ENCODE results near the gene TNFRSF13B.

The TNFRSF13B gene

GRCh38 chr17:16939606-16940115 lies 32.3 kb downstream of the TNFRSF13B start:
- H3K27me3 ChIP-seq (ENCODE audit: insufficient read depth, poor library complexity, severe bottlenecking): no peaks in the 10 kb centered on the region
- no peak for DNase-seq (ENCODE audit: low read depth in 1 of 2, low spot score in 1 of 2)
- TF ChIP-seq GABPA (IDR thresholded peaks at IDR 0.05; ENCODE audit: low read depth) (no peak), POLR2AphosphoS5 (IDR thresholded peaks at IDR 0.05; ENCODE audit: low read depth) (no peak), SPI1 (IDR thresholded peaks at IDR 0.05; ENCODE audit: borderline replicate concordance, low read depth) (no peak), REST (IDR thresholded peaks at IDR 0.05; ENCODE audit: insufficient replicate concordance, low read depth) (no peak)
- TF ChIP-seq, protein P1, sequence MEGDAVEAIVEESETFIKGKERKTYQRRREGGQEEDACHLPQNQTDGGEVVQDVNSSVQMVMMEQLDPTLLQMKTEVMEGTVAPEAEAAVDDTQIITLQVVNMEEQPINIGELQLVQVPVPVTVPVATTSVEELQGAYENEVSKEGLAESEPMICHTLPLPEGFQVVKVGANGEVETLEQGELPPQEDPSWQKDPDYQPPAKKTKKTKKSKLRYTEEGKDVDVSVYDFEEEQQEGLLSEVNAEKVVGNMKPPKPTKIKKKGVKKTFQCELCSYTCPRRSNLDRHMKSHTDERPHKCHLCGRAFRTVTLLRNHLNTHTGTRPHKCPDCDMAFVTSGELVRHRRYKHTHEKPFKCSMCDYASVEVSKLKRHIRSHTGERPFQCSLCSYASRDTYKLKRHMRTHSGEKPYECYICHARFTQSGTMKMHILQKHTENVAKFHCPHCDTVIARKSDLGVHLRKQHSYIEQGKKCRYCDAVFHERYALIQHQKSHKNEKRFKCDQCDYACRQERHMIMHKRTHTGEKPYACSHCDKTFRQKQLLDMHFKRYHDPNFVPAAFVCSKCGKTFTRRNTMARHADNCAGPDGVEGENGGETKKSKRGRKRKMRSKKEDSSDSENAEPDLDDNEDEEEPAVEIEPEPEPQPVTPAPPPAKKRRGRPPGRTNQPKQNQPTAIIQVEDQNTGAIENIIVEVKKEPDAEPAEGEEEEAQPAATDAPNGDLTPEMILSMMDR (IDR thresholded peaks at IDR 0.05; ENCODE audit: insufficient read depth, low read length): no peak
- no peak overlapping the region for H3K4me3 ChIP-seq (replicated peaks; ENCODE audit: insufficient read depth, low read length)
- no peak overlapping the region for H3K27ac ChIP-seq (replicated peaks)

DNA sequence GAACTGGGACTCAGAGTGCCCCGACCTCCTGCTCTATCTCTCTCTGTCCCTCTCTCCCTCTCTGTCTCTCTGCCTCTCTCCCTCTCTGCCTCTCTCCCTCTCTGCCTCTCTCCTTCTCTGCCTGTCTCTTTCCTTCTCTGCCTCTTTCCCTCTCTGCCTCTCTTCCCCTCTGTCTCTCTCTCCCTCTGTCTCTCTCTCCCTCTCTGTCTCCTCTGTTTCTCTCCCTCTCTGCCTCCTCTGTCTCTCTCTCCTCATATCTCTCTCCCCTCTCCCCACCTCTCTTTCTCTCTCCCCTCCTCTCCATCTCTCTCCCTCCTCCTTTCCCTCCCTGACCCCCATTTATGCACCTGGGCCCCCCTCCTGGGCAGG lies 32.7 kb downstream of the TNFRSF13B start:
- Histone ChIP-seq H3K27me3 (ENCODE audit: insufficient read depth, poor library complexity, severe bottlenecking) (no peaks in the 10 kb centered on the region), H3K27ac (replicated peaks) (no peak overlapping the region), H3K4me3 (replicated peaks; ENCODE audit: insufficient read depth, low read length) (no peak overlapping the region)
- no peak for DNase-seq (ENCODE audit: low read depth in 1 of 2, low spot score in 1 of 2)
- TF ChIP-seq POLR2AphosphoS5 (IDR thresholded peaks at IDR 0.05; ENCODE audit: low read depth) (no peak), SPI1 (IDR thresholded peaks at IDR 0.05; ENCODE audit: borderline replicate concordance, low read depth) (no peak), REST (IDR thresholded peaks at IDR 0.05; ENCODE audit: insufficient replicate concordance, low read depth) (no peak), GABPA (IDR thresholded peaks at IDR 0.05; ENCODE audit: low read depth) (no peak)
- TF ChIP-seq, protein P1 (IDR thresholded peaks at IDR 0.05; ENCODE audit: insufficient read depth, low read length): no peak

DNA sequence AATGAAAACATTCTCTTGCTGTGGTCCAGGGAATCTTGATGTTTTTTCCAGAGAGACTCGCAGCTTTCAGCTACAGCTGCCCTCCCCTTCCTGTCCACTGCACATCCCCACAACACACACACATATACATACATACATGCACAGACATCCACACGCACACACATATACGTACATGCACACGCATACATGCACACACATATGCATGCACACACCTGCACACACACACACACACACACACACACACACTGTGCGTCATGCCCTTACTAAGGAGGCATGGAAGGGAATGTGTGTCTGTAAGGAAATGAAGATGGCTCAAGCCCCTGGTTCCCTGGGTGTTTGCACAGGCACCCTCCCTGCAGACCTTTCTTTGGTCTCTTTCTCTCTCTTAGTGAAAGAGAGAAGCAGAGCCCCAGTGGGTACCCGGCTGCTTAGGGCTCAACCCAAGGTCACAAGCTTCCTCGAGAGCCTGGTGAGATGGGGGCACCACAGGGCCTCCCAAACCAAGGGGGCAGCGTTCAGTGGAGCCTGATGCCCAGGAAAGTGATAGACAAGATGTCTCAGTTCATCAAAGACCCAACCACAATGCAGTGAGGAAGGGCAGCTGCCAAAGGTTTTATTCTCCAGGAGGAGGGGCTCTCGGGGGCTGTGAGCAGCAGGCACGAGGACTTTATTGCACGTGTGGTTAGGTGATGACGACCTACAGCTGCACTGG lies 33.3 kb downstream of the TNFRSF13B start:
- no peak for DNase-seq (ENCODE audit: low read depth in 1 of 2, low spot score in 1 of 2)
- no peak overlapping the region for H3K27ac ChIP-seq (replicated peaks)
- H3K4me3 ChIP-seq (replicated peaks; ENCODE audit: insufficient read depth, low read length): no peak overlapping the region
- no peaks in the 10 kb centered on the region for H3K27me3 ChIP-seq (ENCODE audit: insufficient read depth, poor library complexity, severe bottlenecking)
- TF ChIP-seq REST (IDR thresholded peaks at IDR 0.05; ENCODE audit: insufficient replicate concordance, low read depth) (no peak), POLR2AphosphoS5 (IDR thresholded peaks at IDR 0.05; ENCODE audit: low read depth) (no peak), SPI1 (IDR thresholded peaks at IDR 0.05; ENCODE audit: borderline replicate concordance, low read depth) (no peak), GABPA (IDR thresholded peaks at IDR 0.05; ENCODE audit: low read depth) (no peak)
- TF ChIP-seq, protein P1 (IDR thresholded peaks at IDR 0.05; ENCODE audit: insufficient read depth, low read length): no peak
